CD4-positive, alpha-beta T cell treated with Interleukin-6 for 4 hours (primary cell): Measurements from ENCODE around the gene NECTIN1.

Source experiments
- DNase-seq: peaks from one replicate; pipeline ENCODE4 v3.0.0-alpha.2; 2020; ENCODE audit warnings: mixed read lengths

NECTIN1 gene

GRCh38 chr11:119691701-119692539, 37.1 kb downstream of the NECTIN1 start:
- no peak for DNase-seq

- no peak for DNase-seq
These were observed 37.9 kb downstream of the NECTIN1 start for GRCh38 chr11:119691020-119691666.

- no peak for DNase-seq
These were observed 39.7 kb downstream of the NECTIN1 start for GRCh38 chr11:119689302-119689701.

GRCh38 chr11:119688356-119688755, 40.6 kb downstream of the NECTIN1 start:
- DNase-seq = no peak

GRCh38 chr11:119687373-119688046, 41.5 kb downstream of the NECTIN1 start:
- DNase-seq = no peak

GRCh38 chr11:119686177-119686882, 42.7 kb downstream of the NECTIN1 start:
- DNase-seq = no peak

GRCh38 chr11:119685111-119685746, 43.8 kb downstream of the NECTIN1 start:
- DNase-seq = no peak

- no peak for DNase-seq
These were observed 44.5 kb downstream of the NECTIN1 start for GRCh38 chr11:119684361-119685110.

- DNase-seq = no peak
These were observed 45.2 kb downstream of the NECTIN1 start for GRCh38 chr11:119683783-119684182.

- DNase-seq = no peak
These were observed 47.6 kb downstream of the NECTIN1 start for GRCh38 chr11:119681361-119681910.

- DNase-seq = no peak
These were observed 48.2 kb downstream of the NECTIN1 start for GRCh38 chr11:119680541-119681360.

- no peak for DNase-seq
These were observed 49.7 kb downstream of the NECTIN1 start for GRCh38 chr11:119679346-119679745.

- DNase-seq = no peak
These were observed 50.6 kb downstream of the NECTIN1 start for GRCh38 chr11:119678351-119678750.

- no peak for DNase-seq
These were observed 51.2 kb downstream of the NECTIN1 start for GRCh38 chr11:119677840-119678239.

- no peak for DNase-seq
These were observed 52.5 kb downstream of the NECTIN1 start for GRCh38 chr11:119676461-119677020.

- DNase-seq = peak; percentile 15
These were observed 55.2 kb downstream of the NECTIN1 start for GRCh38 chr11:119673759-119674336.

- no peak for DNase-seq
These were observed 55.8 kb downstream of the NECTIN1 start for GRCh38 chr11:119673052-119673758.

- no peak for DNase-seq
These were observed 56.4 kb downstream of the NECTIN1 start for GRCh38 chr11:119672597-119672996.

- no peak for DNase-seq
These were observed 57.4 kb downstream of the NECTIN1 start for GRCh38 chr11:119671561-119672015.
